B cell (primary cell): ENCODE data around the gene LCN1. TPM values are rescaled to one million over a fixed set of nuclear protein-coding genes. Genes with fewer than 3 reads are reported as not detected.

Experiments
- ATAC-seq: fragments of 200-7000 bp; cut with Tn5 transposase; one replicate; pipeline ENCODE4 v1.10.0; 2021; ENCODE audit warnings: low read depth, mild to moderate bottlenecking, moderate number of reproducible peaks, moderate library complexity
- CTCF ChIA-PET: fragments of 350-600 bp; sonication (Branson Sonifier 250); formaldehyde crosslinking; loops from one replicate; lab custom pipeline; 2021; ENCODE audit warnings: antibody characterized with exemption, inconsistent platforms; lab: Charles Lee
- POLR2A ChIA-PET: fragments of 350-600 bp; sonication (Branson Sonifier 250); formaldehyde crosslinking; loops from one replicate; lab custom pipeline; 2021; ENCODE audit warnings: antibody characterized with exemption; lab: Charles Lee
- DNase-seq: peaks from one replicate; pipeline ENCODE4 v3.0.0; 2013
- H2AFZ ChIP-seq: 2 replicates; pipeline ENCODE4 v1.6.1; 2012; ENCODE audit warnings: mild to moderate bottlenecking, low read depth, low read length; ENCODE audit not compliant: insufficient read depth, poor library complexity, severe bottlenecking
- H3K27ac ChIP-seq, 2 donors: 1 replicate in 1 of 2; 2 replicates in 1 of 2; pipeline ENCODE4 v1.5.1; 2012 to 2013; ENCODE audit warnings: low read length in 2 of 2, mild to moderate bottlenecking in 2 of 2, moderate library complexity in 1 of 2
- H3K27me3 ChIP-seq, 4 experiments: fragments of 200-600 bp in 1 of 4; sonication (generic) in 1 of 4; replicated peaks in 1 of 4; 1 replicate in 2 of 4; 2 replicates in 2 of 4; pipeline versions ENCODE4 v1.6.1 to v1.7.0; 2013 to 2016; ENCODE audit warnings: low read length in 3 of 4, mild to moderate bottlenecking in 2 of 4, mixed read lengths in 1 of 4, moderate library complexity in 1 of 4; ENCODE audit not compliant: insufficient read depth in 4 of 4, control insufficient read depth in 3 of 4; ENCODE audit errors: control extremely low read depth in 1 of 4
- H3K36me3 ChIP-seq, 2 experiments: replicated peaks in 1 of 2; 1 replicate in 1 of 2; 2 replicates in 1 of 2; pipeline versions ENCODE4 v1.6.1 to v1.7.1; 2013; ENCODE audit warnings: low read length in 1 of 2; ENCODE audit not compliant: insufficient read depth in 2 of 2, control insufficient read depth in 1 of 2; ENCODE audit errors: control extremely low read depth in 1 of 2, extremely low read depth in 1 of 2
- H3K4me1 ChIP-seq, 2 donors: fragments of 200-600 bp in 1 of 2; sonication (generic) in 1 of 2; 1 replicate in 1 of 2; 2 replicates in 1 of 2; pipeline versions ENCODE4 v1.5.1 to v1.6.1; 2013 to 2017; ENCODE audit warnings: low read length in 2 of 2; ENCODE audit not compliant: control insufficient read depth in 2 of 2, insufficient read depth in 2 of 2
- H3K4me2 ChIP-seq: replicated peaks from 2 replicates; pipeline ENCODE3; 2012; ENCODE audit warnings: mild to moderate bottlenecking, low read depth, low read length; ENCODE audit not compliant: poor library complexity, severe bottlenecking
- H3K4me3 ChIP-seq, 5 experiments: fragments of 200-600 bp in 1 of 5; sonication (generic) in 1 of 5; 1 replicate in 3 of 5; 2 replicates in 2 of 5; pipeline versions ENCODE4 v1.5.1 to v1.7.0; 2011 to 2016; ENCODE audit warnings: low read length in 4 of 5, mild to moderate bottlenecking in 4 of 5, low read depth in 2 of 5, control low read depth in 1 of 5, moderate library complexity in 1 of 5; ENCODE audit not compliant: insufficient read depth in 1 of 5; ENCODE audit errors: control extremely low read depth in 1 of 5, extremely low read depth in 1 of 5
- H3K79me2 ChIP-seq: fragments of 200-600 bp; sonication (generic); one replicate; pipeline ENCODE4 v1.6.0; 2016; ENCODE audit warnings: low read length; ENCODE audit not compliant: control insufficient read depth, insufficient read depth
- H3K9ac ChIP-seq: fragments of 200-600 bp; sonication (generic); 2 replicates; pipeline ENCODE4 v1.6.1; 2017; ENCODE audit warnings: mild to moderate bottlenecking, low read length, moderate library complexity
- H3K9me3 ChIP-seq, 3 donors: one replicate each; pipeline versions ENCODE4 v1.6.1 to v1.7.1; 2013; ENCODE audit warnings: low read length in 2 of 3; ENCODE audit not compliant: control insufficient read depth in 2 of 3, insufficient read depth in 1 of 3; ENCODE audit errors: control extremely low read depth in 1 of 3
- H4K20me1 ChIP-seq: 2 replicates; pipeline ENCODE4 v1.6.0; 2012; ENCODE audit warnings: mild to moderate bottlenecking, low read length; ENCODE audit not compliant: insufficient read depth, control insufficient read depth, poor library complexity, severe bottlenecking
- H3K27ac Mint-ChIP-seq: one replicate; pipeline ENCODE4 v1.8.0; 2021; ENCODE audit warnings: mixed read lengths
- H3K27me3 Mint-ChIP-seq: one replicate; pipeline ENCODE4 v1.8.0; 2021; ENCODE audit warnings: mixed read lengths
- H3K4me1 Mint-ChIP-seq: one replicate; pipeline ENCODE4 v1.8.0; 2021; ENCODE audit warnings: mixed read lengths
- H3K4me3 Mint-ChIP-seq: one replicate; pipeline ENCODE4 v1.8.0; 2021; ENCODE audit warnings: mixed read lengths
- H3K9me3 Mint-ChIP-seq: one replicate; pipeline ENCODE4 v1.8.0; 2022; ENCODE audit warnings: mixed read lengths; ENCODE audit not compliant: insufficient read depth
- CTCF ChIP-seq: fragments of 200-600 bp; IDR thresholded peaks from one replicate; pipeline ENCODE4 v1.8.0; 2022; ENCODE audit warnings: antibody characterized with exemption, mild to moderate bottlenecking
- EZH2 ChIP-seq: IDR thresholded peaks from 2 replicates; pipeline ENCODE4 v1.6.1; 2012; ENCODE audit warnings: borderline replicate concordance, low read depth, mild to moderate bottlenecking, moderate library complexity, low read length; ENCODE audit not compliant: insufficient read depth, poor library complexity, severe bottlenecking
- WGBS: methylation state at CpG from one replicate; pipeline ENCODE4 v1.1.5; 2013; ENCODE audit warnings: missing lambda C conversion rate; ENCODE audit not compliant: insufficient coverage; 5-methylcytosine and 5-hydroxymethylcytosine counted together
- intact Hi-C: fragments of 100-400 bp; cut with micrococcal nuclease; formaldehyde crosslinking; loops from one replicate; pipeline ENCODE4 v1.10.0; 2022
- polyA plus RNA-seq: library from polyadenylated mRNA; depleted of rRNA; stranded (reverse); fragments of >200 nt; gene quantifications from 2 replicates; pipeline ENCODE4 v1.2.3, GENCODE V29; 2012
- total RNA-seq, 2 donors: library from RNA; stranded (reverse); fragments of 120-200 nt in 1 of 2; gene quantifications; 1 replicate in 1 of 2; 2 replicates in 1 of 2; pipeline versions ENCODE4 v1.2.3 to v1.2.4, GENCODE V29; 2013 to 2022

The LCN1 gene
- total and polyA plus RNA-seq, 2 donors (not counting 1 experiment from before 2014, with no cell fraction given) = not detected

DNA sequence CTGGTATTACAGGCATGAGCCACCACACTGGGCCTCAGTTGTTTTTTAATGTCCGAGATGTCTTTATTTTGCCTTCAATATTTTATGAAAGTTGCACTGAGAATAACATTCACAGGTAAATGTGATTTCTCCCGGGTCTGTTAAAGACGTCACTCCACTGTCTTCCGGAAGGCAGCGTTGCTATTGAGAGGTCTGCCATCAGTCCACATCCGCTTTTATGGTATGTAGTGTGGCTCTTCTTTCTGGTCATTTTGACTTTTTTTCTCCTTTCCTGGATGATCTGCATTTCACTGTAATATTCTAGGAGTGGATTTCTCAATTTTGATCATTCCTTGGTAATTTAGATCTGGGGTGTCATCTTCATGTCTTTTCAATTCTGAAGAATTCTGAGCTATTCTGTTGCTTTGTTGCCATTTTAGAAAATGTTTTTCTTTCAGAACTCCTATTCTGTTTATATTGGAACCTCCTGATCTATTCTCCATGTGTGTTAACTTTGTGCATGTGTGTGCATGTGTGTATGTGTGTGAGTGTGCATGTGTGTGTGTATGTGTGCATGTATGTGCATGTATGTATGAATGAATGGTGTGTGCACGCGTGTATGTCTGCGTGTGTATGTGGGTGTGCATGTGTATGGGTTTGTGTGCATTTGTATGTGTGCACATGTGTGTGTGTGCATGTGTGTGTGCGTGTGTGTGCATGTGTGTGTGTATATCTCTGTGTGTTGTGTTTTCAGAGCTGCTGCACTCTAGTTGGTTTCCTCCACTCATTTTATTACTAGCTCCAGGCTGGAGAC, 1.9 kb upstream of the LCN1 start:
- ChIA-PET POLR2A (no interaction called here), CTCF (no interaction called here)
- Histone ChIP-seq H3K36me3 (no peaks in the 10 kb centered on the region), H3K27me3 (no peaks in the 10 kb centered on the region), H3K9ac (no peak overlapping the region), H2AFZ (no peak overlapping the region), H4K20me1 (no peaks in the 10 kb centered on the region), H3K27ac (no peak overlapping the region), H3K9me3 (no peaks in the 10 kb centered on the region), H3K4me3 (no peak overlapping the region), H3K79me2 (no peaks in the 10 kb centered on the region), H3K4me1 (no peaks in the 10 kb centered on the region), H3K4me2 (no peak overlapping the region)
- ATAC-seq = no peak
- Mint-ChIP-seq H3K27me3 (peaks cover 11% of the 10 kb centered on the region), H3K4me1 (no peaks in the 10 kb centered on the region), H3K9me3 (no peaks in the 10 kb centered on the region), H3K4me3 (no peak overlapping the region), H3K27ac (no peak overlapping the region)
- no peak for TF ChIP-seq EZH2
- TF ChIP-seq CTCF = no peak
- WGBS = 93% methylated on average over 9 of the region's 10 CpGs
- DNase-seq = no peak
- intact Hi-C loops = no loop called here

DNA sequence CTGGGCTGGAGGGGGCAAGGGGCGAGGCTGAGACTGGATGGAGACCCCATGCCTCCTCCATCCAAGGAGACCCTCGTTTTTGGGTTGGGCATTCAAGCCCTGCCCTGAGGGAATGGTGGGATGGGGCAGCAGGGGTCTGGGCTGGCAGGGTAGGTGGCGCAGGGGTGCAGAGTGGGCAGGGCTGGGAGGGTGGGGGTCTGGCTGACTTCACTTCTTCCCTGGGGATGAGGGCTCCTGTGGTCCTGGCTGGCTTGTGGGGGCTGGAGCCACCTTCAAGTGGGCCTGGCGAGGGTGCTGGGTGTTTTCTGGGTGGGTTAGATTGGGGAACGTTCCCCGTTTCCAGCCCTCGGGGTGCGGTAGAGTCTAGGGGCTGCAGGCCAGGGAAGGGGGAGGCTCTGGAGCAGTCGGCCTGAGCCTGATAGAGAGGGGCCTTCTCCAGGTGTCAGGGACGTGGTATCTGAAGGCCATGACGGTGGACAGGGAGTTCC, 412 bp downstream of the LCN1 start:
- no peaks in the 10 kb centered on the region for H3K4me1 ChIP-seq
- H3K4me2 ChIP-seq = no peak overlapping the region
- H3K4me3 ChIP-seq = no peak overlapping the region
- ATAC-seq = no peak
- WGBS = 90% methylated on average over 7 of the region's 11 CpGs
- POLR2A ChIA-PET = no interaction called here
- no peaks in the 10 kb centered on the region for H3K27me3 ChIP-seq
- H3K4me1 Mint-ChIP-seq = no peaks in the 10 kb centered on the region
- TF ChIP-seq CTCF (no peak), EZH2 (no peak)
- no peak overlapping the region for H2AFZ ChIP-seq
- no peak overlapping the region for H3K27ac ChIP-seq
- H3K4me3 Mint-ChIP-seq = no peak overlapping the region
- CTCF ChIA-PET = no interaction called here
- H3K79me2 ChIP-seq = no peaks in the 10 kb centered on the region
- no peak for DNase-seq
- H3K27ac Mint-ChIP-seq = no peak overlapping the region
- H3K9me3 Mint-ChIP-seq = no peaks in the 10 kb centered on the region
- peaks cover 11% of the 10 kb centered on the region for H3K27me3 Mint-ChIP-seq
- H3K36me3 ChIP-seq = no peaks in the 10 kb centered on the region
- no peak overlapping the region for H3K9ac ChIP-seq
- H4K20me1 ChIP-seq = no peaks in the 10 kb centered on the region
- intact Hi-C loops = no loop called here
- no peaks in the 10 kb centered on the region for H3K9me3 ChIP-seq
